Mucosa of rectum (tissue), 2 donors: Measurements from ENCODE around the gene RAB7A.
"Not testable (repeated sequence)": the region's sequence is repeated elsewhere in the genome, so short reads cannot be mapped to it uniquely, and the experiment has no call there.

Experiments
- H3K27ac ChIP-seq, 2 donors: one replicate each; pipeline ENCODE4 v1.7.0; 2013; ENCODE audit warnings: inconsistent platforms in 2 of 2, low read depth in 2 of 2, low read length in 2 of 2
- H3K27me3 ChIP-seq, 2 donors: one replicate each; pipeline ENCODE4 v1.7.0; 2013; ENCODE audit warnings: low read length in 2 of 2; ENCODE audit not compliant: control insufficient read depth in 2 of 2, insufficient read depth in 2 of 2
- H3K36me3 ChIP-seq, 2 donors: one replicate each; pipeline ENCODE4 v1.7.0; 2013; ENCODE audit warnings: low read length in 2 of 2; ENCODE audit not compliant: control insufficient read depth in 2 of 2, insufficient read depth in 2 of 2
- H3K4me1 ChIP-seq, 2 donors: one replicate each; pipeline ENCODE4 v1.7.0; 2013; ENCODE audit warnings: low read length in 2 of 2, mild to moderate bottlenecking in 1 of 2; ENCODE audit not compliant: control insufficient read depth in 2 of 2, insufficient read depth in 2 of 2
- H3K4me3 ChIP-seq, 2 donors: one replicate each; pipeline ENCODE4 v1.7.0; 2013; ENCODE audit warnings: low read length in 2 of 2
- H3K9ac ChIP-seq, 2 donors: one replicate each; pipeline ENCODE4 v1.7.0; 2013; ENCODE audit warnings: low read length in 2 of 2, low read depth in 1 of 2, mild to moderate bottlenecking in 1 of 2
- H3K9me3 ChIP-seq, 2 donors: one replicate each; pipeline ENCODE4 v1.7.0; 2013; ENCODE audit warnings: low read length in 2 of 2; ENCODE audit not compliant: control insufficient read depth in 2 of 2
- donor health status: healthy.
- donor health status: Normal muscosa, but diverticular disease.

Gene RAB7A

DNA sequence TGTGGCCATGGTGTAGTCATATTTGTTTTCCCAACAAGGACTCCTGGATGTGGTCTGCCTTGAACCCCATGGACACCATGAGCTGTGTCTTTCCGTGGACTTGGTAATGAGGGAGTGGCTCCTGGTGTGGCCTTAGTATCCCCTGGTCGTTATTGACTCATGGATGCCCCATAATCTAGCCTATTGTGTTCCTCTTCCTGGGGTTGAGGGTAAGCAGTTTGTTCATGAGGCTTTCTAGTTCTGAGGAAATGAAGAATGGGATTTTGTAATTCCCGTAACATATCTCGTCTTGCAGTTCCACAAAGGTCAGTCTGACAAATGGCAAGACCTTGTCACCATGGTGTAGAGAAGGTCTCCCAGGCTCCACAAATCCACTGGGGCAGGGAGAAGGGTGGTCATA, 22.6 kb downstream of the RAB7A start:
- Histone ChIP-seq H3K27ac (no peak overlapping the region), H3K36me3 (peaks cover 0 to 7% of the 10 kb centered on the region in 2 donors), H3K9me3 (no peaks in the 10 kb centered on the region), H3K9ac (no peak overlapping the region), H3K27me3 (no peaks in the 10 kb centered on the region), H3K4me1 (peaks cover 0 to 5% of the 10 kb centered on the region in 2 donors), H3K4me3 (no peak overlapping the region)

DNA sequence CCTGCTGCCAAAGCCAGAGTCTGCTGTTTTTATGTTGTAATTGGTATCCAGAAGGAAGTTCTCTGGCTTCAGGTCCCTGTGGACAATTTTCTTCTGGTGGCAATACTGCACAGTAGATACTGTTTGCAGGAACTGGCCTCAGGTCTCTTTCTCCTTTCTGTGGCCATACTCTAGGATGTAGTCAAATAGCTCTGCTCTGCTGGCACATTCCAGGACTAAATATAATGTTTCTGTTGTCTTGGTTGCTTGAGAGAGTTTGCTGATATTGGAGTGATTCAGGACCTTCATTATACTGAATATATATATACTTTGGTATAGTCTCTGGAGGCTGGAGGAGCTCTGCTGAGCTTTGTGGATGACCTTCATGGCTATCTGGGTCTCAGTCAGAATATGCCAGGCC, 23.1 kb downstream of the RAB7A start:
- Histone ChIP-seq H3K27me3 (no peaks in the 10 kb centered on the region), H3K4me1 (peaks cover 0 to 5% of the 10 kb centered on the region in 2 donors), H3K27ac (no peak overlapping the region), H3K4me3 (no peak overlapping the region), H3K9me3 (no peaks in the 10 kb centered on the region), H3K36me3 (peaks cover 0 to 7% of the 10 kb centered on the region in 2 donors), H3K9ac (no peak overlapping the region)

- H3K9me3 ChIP-seq, H3K27me3 ChIP-seq, H3K36me3 ChIP-seq, H3K4me3 ChIP-seq, H3K9ac ChIP-seq, H3K4me1 ChIP-seq, H3K27ac ChIP-seq: not testable (repeated sequence)
Measured at GRCh38 chr3:128749561-128749960, 23.6 kb downstream of the RAB7A start.

DNA sequence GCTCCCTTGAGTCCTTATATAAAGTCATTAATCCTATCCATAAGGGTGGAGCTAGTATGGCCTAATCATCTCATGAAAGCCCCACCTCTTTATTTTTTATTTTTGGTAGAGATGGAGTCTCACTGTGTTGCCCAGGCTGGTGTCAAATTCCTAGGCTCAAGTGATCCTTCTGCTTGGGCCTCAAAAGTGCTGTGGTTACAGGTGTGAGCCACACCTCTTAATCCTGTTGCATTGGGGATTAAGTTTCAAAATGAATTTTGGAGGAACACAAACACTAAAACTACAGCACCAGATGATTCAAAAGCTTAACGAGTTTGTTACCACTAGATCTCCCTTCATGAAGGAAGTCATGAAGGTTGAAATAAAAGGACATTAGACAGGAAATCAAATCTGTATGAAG, 27.7 kb downstream of the RAB7A start:
- Histone ChIP-seq H3K4me1 (peaks cover 0 to 2% of the 10 kb centered on the region in 2 donors), H3K9me3 (no peaks in the 10 kb centered on the region), H3K36me3 (no peaks in the 10 kb centered on the region), H3K9ac (no peak overlapping the region), H3K27me3 (no peaks in the 10 kb centered on the region), H3K27ac (no peak overlapping the region), H3K4me3 (no peak overlapping the region)

DNA sequence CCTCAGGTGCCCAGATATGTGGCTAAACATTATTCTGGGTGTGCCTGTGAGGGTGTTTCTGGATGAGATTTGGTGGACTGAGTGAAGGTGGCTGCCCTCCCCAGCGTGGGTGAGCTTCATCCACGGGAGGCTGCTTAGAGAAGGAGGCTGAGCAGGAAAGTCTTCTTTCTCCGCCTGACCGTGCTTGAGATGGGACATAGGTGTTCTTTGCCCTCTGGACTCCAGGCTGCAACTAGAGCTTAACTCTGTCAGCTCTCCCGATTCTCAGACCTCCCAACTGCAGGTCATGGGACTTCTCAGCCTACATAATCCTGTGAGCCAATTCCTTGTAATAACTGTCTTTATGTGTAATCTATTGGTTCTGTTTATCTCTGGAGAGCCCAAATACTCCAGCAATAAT, 34.1 kb downstream of the RAB7A start:
- no peak overlapping the region for H3K27ac ChIP-seq
- H3K27me3 ChIP-seq = no peaks in the 10 kb centered on the region
- peaks cover 7% of the 10 kb centered on the region in 2 donors for H3K36me3 ChIP-seq
- H3K9me3 ChIP-seq = no peaks in the 10 kb centered on the region
- H3K4me3 ChIP-seq = no peak overlapping the region
- H3K9ac ChIP-seq = no peak overlapping the region
- H3K4me1 ChIP-seq = peaks cover 0 to 6% of the 10 kb centered on the region in 2 donors

GRCh38 chr3:128760881-128761280, 34.9 kb downstream of the RAB7A start:
- Histone ChIP-seq H3K9me3 (no peaks in the 10 kb centered on the region), H3K9ac (no peak overlapping the region), H3K27me3 (no peaks in the 10 kb centered on the region), H3K4me1 (peaks cover 0 to 6% of the 10 kb centered on the region in 2 donors), H3K27ac (no peak overlapping the region), H3K4me3 (no peak overlapping the region), H3K36me3 (peaks cover 7 to 9% of the 10 kb centered on the region in 2 donors)

GRCh38 chr3:128761392-128761791, 35.4 kb downstream of the RAB7A start:
- no peak overlapping the region for H3K9ac ChIP-seq
- peaks cover 0 to 6% of the 10 kb centered on the region in 2 donors for H3K4me1 ChIP-seq

GRCh38 chr3:128763967-128764366, 38.0 kb downstream of the RAB7A start:
- no peak overlapping the region for H3K4me3 ChIP-seq
- no peaks in the 10 kb centered on the region for H3K27me3 ChIP-seq
- no peak overlapping the region for H3K9ac ChIP-seq
- no peaks in the 10 kb centered on the region for H3K9me3 ChIP-seq
- peaks cover 7 to 9% of the 10 kb centered on the region in 2 donors for H3K36me3 ChIP-seq
- peaks cover 0 to 4% of the 10 kb centered on the region in 2 donors for H3K4me1 ChIP-seq
- H3K27ac ChIP-seq = no peak overlapping the region

More at GRCh38 chr3:128761392-128761791, 35.4 kb downstream of the RAB7A start:
- H3K9me3 ChIP-seq = no peaks in the 10 kb centered on the region
- no peak overlapping the region for H3K4me3 ChIP-seq
- peaks cover 7 to 9% of the 10 kb centered on the region in 2 donors for H3K36me3 ChIP-seq
- H3K27me3 ChIP-seq = no peaks in the 10 kb centered on the region
- no peak overlapping the region for H3K27ac ChIP-seq

- no peaks in the 10 kb centered on the region for H3K9me3 ChIP-seq
- H3K36me3 ChIP-seq = peaks cover 7 to 9% of the 10 kb centered on the region in 2 donors
- no peaks in the 10 kb centered on the region for H3K27me3 ChIP-seq
- no peak overlapping the region for H3K9ac ChIP-seq
- no peak overlapping the region for H3K27ac ChIP-seq
- no peaks in the 10 kb centered on the region for H3K4me1 ChIP-seq
- H3K4me3 ChIP-seq = no peak overlapping the region
Measured at GRCh38 chr3:128764863-128765262, 38.9 kb downstream of the RAB7A start.

GRCh38 chr3:128767094-128767750, 41.2 kb downstream of the RAB7A start:
- H3K36me3 ChIP-seq = peaks cover 7 to 9% of the 10 kb centered on the region in 2 donors
- H3K27ac ChIP-seq = no peak overlapping the region
- H3K9ac ChIP-seq = no peak overlapping the region
- H3K27me3 ChIP-seq = no peaks in the 10 kb centered on the region
- H3K4me3 ChIP-seq = no peak overlapping the region
- no peaks in the 10 kb centered on the region for H3K9me3 ChIP-seq
- peaks cover 0 to 3% of the 10 kb centered on the region in 2 donors for H3K4me1 ChIP-seq
